Activated CD4-positive, alpha-beta T cell treated with anti-CD3 and anti-CD28 coated beads, Interleukin-2, amount 10 ng/mL, durations not matched to agents 7 days and 5 days (primary cell): ENCODE data around the gene TEX28. TPM values are rescaled to one million over a fixed set of nuclear protein-coding genes. Genes with fewer than 3 reads are reported as not detected.

ENCODE experiments used
- total RNA-seq, 2 experiments: library from RNA; stranded (reverse); gene quantifications; one replicate each; pipeline ENCODE4 v1.2.3, GENCODE V29; 2021

TEX28 gene
- total RNA-seq, 2 experiments from 2014 or later, result not detected

Other genes starting within 250 kb of the TEX28 start
- gene MECP2, start 197.4 kb downstream of the TEX28 start, total RNA-seq, result 10 to 100 TPM; 64.2 to 72.4 TPM
- not detected for gene OPN1LW, start 150.9 kb downstream of the TEX28 start, total RNA-seq
- gene OPN1MW, start 112.5 kb downstream of the TEX28 start, total RNA-seq, result not detected
- gene OPN1MW2, start 75.4 kb downstream of the TEX28 start, total RNA-seq, result not detected
- not detected for gene OPN1MW3, start 37.5 kb downstream of the TEX28 start, total RNA-seq
- 1 to 10 TPM; 4.2 to 5.2 TPM for gene TKTL1, start 671 bp upstream of the TEX28 start, total RNA-seq
- 1,000 to 10,000 TPM; 1,440 to 1,524 TPM for gene FLNA, start 79.5 kb upstream of the TEX28 start, total RNA-seq
- gene EMD, start 84.2 kb upstream of the TEX28 start, total RNA-seq, result 10 to 100 TPM; 52.1 to 59.9 TPM
- 1,000 to 10,000 TPM; 1,884 to 2,727 TPM for gene RPL10, start 103.3 kb upstream of the TEX28 start, total RNA-seq
- 10 to 100 TPM; 21.8 to 24.3 TPM for gene DNASE1L1, start 114.1 kb upstream of the TEX28 start, total RNA-seq
- gene TAFAZZIN, start 116.4 kb upstream of the TEX28 start, total RNA-seq, result 100 to 1,000 TPM in 1 of 2 experiments, 10 to 100 TPM in 1; 86.6 to 104 TPM
- gene ATP6AP1, start 133.6 kb upstream of the TEX28 start, total RNA-seq, result 10 to 100 TPM; 46.1 to 46.9 TPM
- gene GDI1, start 142.0 kb upstream of the TEX28 start, total RNA-seq, result 100 to 1,000 TPM; 118 to 123 TPM
- gene FAM50A, start 149.0 kb upstream of the TEX28 start, total RNA-seq, result 10 to 100 TPM; 54.3 to 66.9 TPM
- 10 to 100 TPM; 26.2 to 28.3 TPM for gene PLXNA3, start 163.2 kb upstream of the TEX28 start, total RNA-seq
- 10 to 100 TPM; 43.2 to 47.9 TPM for gene LAGE3, start 184.2 kb upstream of the TEX28 start, total RNA-seq
- 10 to 100 TPM; 46.4 to 47.3 TPM for gene UBL4A, start 191.5 kb upstream of the TEX28 start, total RNA-seq
- gene SLC10A3, start 195.5 kb upstream of the TEX28 start, total RNA-seq, result 10 to 100 TPM; 21.7 to 26.0 TPM
- gene FAM3A, start 221.1 kb upstream of the TEX28 start, total RNA-seq, result 10 to 100 TPM; 34.4 to 38.6 TPM